ENCODE data around the gene GPX3.

The GPX3 gene

GRCh38 chr5:151034422-151035379 is 14.3 kb downstream of the GPX3 start:
- no peak for DNase-seq

- peak; percentile 41 for DNase-seq
Measured at GRCh38 chr5:151036556-151036955, 16.2 kb downstream of the GPX3 start.

GRCh38 chr5:151037561-151038411 is 17.4 kb downstream of the GPX3 start:
- DNase-seq: no peak

- DNase-seq: no peak
Measured at GRCh38 chr5:151038412-151038745, 18.0 kb downstream of the GPX3 start.

GRCh38 chr5:151038801-151039238 is 18.4 kb downstream of the GPX3 start:
- no peak for DNase-seq

- DNase-seq: no peak
Measured at GRCh38 chr5:151039665-151040064, 19.3 kb downstream of the GPX3 start.

GRCh38 chr5:151040211-151040747 is 19.9 kb downstream of the GPX3 start:
- no peak for DNase-seq

DNA sequence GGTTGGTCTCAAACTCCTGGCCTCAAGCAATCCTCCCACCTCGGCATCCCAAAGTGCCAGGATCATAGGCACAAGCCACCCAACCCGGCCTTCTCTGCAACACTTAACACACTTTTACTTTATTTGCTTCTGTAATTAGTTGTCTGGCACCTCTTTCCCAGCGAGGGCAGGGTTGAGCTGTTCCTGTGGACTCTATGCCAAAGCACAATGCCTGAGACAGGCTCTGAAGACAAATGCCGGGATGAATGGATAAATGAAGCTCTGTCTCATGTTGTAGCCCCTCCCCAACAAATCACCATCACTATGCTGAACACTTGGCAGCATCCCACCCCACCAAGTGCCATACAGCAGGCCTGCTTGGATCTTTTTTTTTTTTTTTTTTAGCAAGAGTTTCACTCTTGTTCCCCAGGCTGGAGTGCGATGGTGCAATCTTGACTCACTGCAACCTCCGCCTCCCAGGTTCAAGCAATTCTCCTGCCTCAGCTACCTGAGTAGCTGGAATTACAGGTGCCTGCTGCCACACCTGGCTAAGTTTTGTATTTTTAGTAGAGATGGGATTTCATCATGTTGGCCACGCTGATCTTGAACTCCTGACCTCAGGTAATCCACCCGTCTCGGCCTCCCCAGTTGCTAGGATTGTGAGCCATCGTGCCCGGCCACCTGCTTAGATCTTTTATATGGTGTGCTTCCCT is 21.3 kb downstream of the GPX3 start:
- no peak for DNase-seq

DNA sequence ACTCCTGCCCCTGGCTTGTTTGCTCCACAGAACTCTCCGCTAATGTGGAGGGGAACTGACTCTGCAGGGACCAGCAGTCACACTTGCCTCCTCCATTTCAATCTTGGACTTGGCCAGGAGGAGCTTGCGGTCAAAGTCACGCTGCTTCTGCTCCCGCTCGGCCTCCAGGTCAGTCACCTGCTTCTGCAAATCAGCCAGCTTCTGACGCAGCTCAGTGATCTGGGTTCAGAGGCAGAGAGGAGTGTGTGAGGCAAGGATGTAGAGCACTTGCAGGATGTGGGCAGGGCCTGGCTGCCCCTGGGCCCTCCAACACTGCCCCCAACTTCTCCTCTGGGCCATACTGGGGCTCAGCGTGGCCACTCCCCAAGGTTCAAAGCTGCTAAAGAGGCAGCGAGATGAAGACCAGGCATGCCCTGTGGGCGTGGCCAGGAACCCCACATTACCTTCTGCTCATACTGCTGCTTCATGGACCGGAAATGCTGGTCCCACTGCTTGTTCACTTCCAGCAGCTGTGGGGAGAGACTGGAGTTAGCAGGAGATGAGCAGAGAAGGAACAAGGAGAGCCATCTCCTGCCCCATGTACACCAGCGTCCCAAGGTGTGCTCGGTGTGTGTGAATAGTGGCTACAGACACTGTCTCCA is 22.2 kb downstream of the GPX3 start:
- DNase-seq: no peak

GRCh38 chr5:151047814-151048425 is 27.5 kb downstream of the GPX3 start:
- no peak for DNase-seq

- DNase-seq: no peak
Measured at GRCh38 chr5:151048526-151048925, 28.1 kb downstream of the GPX3 start.

- DNase-seq: peak; percentile 14
Measured at GRCh38 chr5:151051066-151051930, 30.9 kb downstream of the GPX3 start.

DNA sequence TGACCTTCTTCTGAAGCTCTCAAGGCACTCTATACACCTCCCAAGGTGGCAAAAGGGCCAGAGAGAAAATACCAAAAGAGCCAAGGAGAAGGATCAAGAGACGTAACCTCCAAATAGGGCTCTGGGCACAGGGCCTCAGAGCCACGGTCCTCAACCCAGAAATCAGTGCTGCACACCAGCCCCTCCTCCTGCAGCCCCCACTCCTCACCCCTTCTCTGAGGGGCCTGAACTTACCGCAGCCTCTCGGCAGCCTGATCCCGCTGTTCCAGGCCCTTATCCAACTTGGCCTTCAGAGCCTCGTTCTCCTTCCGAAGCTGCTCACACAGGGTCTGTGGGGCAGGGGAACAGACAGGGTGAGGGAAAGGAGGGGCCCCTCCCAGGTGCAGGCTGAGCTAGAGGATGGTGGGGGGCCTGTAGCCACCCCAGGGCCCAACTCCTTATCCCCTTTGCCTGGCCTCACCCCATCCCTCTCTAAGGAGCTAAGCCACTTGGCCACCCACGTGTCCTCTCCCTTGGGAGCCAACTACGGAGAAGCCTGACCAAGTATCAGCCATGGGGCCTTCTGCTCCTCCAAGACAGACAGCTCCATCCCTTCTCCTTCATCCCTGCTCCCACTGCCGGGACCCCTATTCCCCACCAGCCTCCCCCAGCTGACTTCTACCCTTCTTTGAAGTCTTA is 31.7 kb downstream of the GPX3 start:
- no peak for DNase-seq

GRCh38 chr5:151052836-151053235 is 32.4 kb downstream of the GPX3 start:
- DNase-seq: no peak

DNA sequence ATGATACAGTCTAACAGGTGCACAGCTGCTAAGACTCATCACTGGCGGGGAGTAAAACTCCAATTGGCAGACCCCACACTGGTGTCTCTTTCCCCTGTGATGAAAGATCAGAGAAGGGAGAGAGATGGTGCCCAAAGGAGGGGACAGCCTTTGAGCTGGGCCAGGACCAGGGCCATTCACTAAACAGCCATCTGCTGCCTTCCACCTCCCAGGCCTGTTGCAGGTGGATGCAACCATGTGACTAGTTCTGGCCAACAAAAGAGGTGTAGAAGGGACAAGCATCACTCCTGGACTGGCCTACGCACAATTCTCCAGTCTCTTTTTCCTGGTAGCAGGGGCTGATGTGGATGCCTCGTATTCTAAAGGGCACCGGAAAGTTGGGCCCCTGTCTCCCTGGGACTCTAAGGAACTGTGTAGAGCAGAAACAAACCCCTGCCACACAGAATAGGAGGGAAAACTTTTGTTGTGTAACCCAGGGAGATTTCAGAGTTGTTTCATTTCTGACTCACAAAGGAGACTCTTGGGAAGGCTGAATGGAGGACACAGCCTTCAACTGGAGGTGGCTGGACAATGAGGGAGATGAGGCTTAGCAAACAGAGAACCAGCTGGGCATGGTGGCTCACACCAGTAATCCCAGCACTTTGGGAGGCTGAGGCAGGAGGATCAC is 33.5 kb downstream of the GPX3 start:
- DNase-seq: no peak

DNA sequence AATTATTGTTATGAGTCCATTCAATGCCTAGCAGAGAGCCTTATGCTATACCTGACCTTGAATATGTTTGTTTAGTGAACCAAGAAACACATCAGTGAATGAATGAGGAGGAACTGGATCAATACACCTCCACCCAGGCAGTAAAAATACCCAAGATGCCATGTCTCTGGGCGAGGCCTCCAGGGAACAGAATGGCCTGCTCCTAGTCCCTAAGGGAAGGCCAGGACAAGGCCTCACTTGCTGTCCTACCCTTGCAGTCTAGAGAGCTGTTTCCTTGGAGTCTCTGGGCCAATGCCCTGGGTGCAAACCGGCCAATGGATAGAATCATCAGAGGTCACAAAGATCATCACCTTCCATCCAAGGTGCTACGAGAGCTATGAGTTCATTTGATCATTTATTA is 34.3 kb downstream of the GPX3 start:
- no peak for DNase-seq

- no peak for DNase-seq
Measured at GRCh38 chr5:151055336-151055735, 34.9 kb downstream of the GPX3 start.

GRCh38 chr5:151056379-151057325 is 36.3 kb downstream of the GPX3 start:
- no peak for DNase-seq

DNA sequence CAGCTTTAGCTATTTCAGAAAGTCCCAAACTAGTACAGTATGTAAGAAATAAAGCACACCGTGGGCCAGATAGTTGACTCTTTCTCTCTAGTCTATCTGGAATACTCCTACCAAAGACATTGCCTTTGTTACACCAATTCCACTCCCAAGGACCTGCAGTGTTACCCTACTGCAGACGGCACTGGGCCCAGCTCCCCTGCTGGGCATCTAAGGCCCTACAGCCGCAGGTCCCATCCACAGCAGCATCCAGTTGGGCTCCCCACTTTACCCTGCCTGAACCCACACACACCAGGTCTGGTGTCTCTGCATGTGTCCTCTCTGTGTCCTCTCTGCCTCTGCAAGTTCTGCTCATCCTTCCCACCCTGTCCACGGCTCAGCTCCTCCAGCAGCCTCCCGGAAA is 37.9 kb downstream of the GPX3 start:
- no peak for DNase-seq

All from NCI-H2227 treated with DMSO at 0.1 percent for 48 hours (cell line).